Bronchial epithelial cell (primary cell): Measurements from ENCODE around the gene DNAJC5G. TPM values are rescaled to one million over a fixed set of nuclear protein-coding genes. Genes with fewer than 3 reads are reported as not detected.

Source experiments
- DNase-seq: peaks from one replicate; pipeline ENCODE4 v3.0.0-alpha.2; 2010; ENCODE audit warnings: low read depth
- FAIRE-seq: peaks from 2 replicates; lab custom pipeline; 2011; peaks lifted over from hg19 to GRCh38; lab: Jason Lieb, UNC
- H3K27me3 ChIP-seq: 2 replicates; pipeline ENCODE4 v1.5.1; 2011; ENCODE audit warnings: low read length; ENCODE audit not compliant: control insufficient read depth, insufficient read depth
- H3K36me3 ChIP-seq: 2 replicates; pipeline ENCODE4 v1.5.1; 2011; ENCODE audit warnings: low read length; ENCODE audit not compliant: control insufficient read depth, insufficient read depth
- H3K4me3 ChIP-seq: 2 replicates; pipeline ENCODE4 v1.5.1; 2011; ENCODE audit warnings: mild to moderate bottlenecking, low read depth, low read length, control low read depth
- total RNA-seq: library from RNA; depleted of rRNA; stranded (reverse); fragments of >200 nt; gene quantifications from 2 replicates; pipeline ENCODE4 v1.2.1, GENCODE V29; 2014
- TF ChIP-seq, protein P1 (sequence below): IDR thresholded peaks from 2 replicates; pipeline ENCODE4 v1.5.1; 2011; ENCODE audit warnings: mild to moderate bottlenecking, moderate library complexity, low read length, control low read depth, inconsistent platforms; ENCODE audit not compliant: insufficient read depth, severe bottlenecking

Gene DNAJC5G
- total RNA-seq, 1 donor from 2014 or later = not detected

- Histone ChIP-seq H3K36me3 (peaks cover 75% of the 10 kb centered on the region), H3K27me3 (no peaks in the 10 kb centered on the region), H3K4me3 (no peak overlapping the region)
- no peak for FAIRE-seq
- TF ChIP-seq, protein P1, sequence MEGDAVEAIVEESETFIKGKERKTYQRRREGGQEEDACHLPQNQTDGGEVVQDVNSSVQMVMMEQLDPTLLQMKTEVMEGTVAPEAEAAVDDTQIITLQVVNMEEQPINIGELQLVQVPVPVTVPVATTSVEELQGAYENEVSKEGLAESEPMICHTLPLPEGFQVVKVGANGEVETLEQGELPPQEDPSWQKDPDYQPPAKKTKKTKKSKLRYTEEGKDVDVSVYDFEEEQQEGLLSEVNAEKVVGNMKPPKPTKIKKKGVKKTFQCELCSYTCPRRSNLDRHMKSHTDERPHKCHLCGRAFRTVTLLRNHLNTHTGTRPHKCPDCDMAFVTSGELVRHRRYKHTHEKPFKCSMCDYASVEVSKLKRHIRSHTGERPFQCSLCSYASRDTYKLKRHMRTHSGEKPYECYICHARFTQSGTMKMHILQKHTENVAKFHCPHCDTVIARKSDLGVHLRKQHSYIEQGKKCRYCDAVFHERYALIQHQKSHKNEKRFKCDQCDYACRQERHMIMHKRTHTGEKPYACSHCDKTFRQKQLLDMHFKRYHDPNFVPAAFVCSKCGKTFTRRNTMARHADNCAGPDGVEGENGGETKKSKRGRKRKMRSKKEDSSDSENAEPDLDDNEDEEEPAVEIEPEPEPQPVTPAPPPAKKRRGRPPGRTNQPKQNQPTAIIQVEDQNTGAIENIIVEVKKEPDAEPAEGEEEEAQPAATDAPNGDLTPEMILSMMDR = no peak
- no peak for DNase-seq
Observed at GRCh38 chr2:27236136-27236535, 39.1 kb upstream of the DNAJC5G start.

- Histone ChIP-seq H3K36me3 (peaks cover 74% of the 10 kb centered on the region), H3K27me3 (no peaks in the 10 kb centered on the region)
- FAIRE-seq = no peak
Observed at GRCh38 chr2:27236626-27237025, 38.6 kb upstream of the DNAJC5G start.

GRCh38 chr2:27237341-27237945 is 37.8 kb upstream of the DNAJC5G start:
- H3K36me3 ChIP-seq = peaks cover 69% of the 10 kb centered on the region
- TF ChIP-seq, protein P1 = no peak
- FAIRE-seq = no peak
- no peak overlapping the region for H3K4me3 ChIP-seq
- no peaks in the 10 kb centered on the region for H3K27me3 ChIP-seq
- no peak for DNase-seq

More at GRCh38 chr2:27236626-27237025, 38.6 kb upstream of the DNAJC5G start:
- no peak overlapping the region for H3K4me3 ChIP-seq
- no peak for DNase-seq
- TF ChIP-seq, protein P1 = no peak

DNA sequence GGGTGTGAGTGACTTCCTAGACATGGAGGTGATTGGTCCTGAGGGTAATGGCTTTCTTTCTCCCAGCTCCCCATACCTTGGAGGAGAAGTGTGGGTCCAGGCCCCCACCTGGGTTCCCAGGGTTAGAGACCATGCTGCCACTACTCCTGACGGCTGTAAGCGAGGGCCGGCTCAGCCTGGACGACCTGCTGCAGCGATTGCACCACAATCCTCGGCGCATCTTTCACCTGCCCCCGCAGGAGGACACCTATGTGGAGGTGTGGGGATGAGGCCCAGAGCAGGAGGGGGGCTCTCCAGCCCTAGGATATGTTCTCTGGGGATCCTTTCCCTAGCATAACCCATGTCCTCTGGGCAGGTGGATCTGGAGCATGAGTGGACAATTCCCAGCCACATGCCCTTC is 36.3 kb upstream of the DNAJC5G start:
- Histone ChIP-seq H3K36me3 (peaks cover 65% of the 10 kb centered on the region), H3K27me3 (no peaks in the 10 kb centered on the region), H3K4me3 (no peak overlapping the region)
- no peak for FAIRE-seq
- TF ChIP-seq, protein P1 = no peak
- DNase-seq = no peak

DNA sequence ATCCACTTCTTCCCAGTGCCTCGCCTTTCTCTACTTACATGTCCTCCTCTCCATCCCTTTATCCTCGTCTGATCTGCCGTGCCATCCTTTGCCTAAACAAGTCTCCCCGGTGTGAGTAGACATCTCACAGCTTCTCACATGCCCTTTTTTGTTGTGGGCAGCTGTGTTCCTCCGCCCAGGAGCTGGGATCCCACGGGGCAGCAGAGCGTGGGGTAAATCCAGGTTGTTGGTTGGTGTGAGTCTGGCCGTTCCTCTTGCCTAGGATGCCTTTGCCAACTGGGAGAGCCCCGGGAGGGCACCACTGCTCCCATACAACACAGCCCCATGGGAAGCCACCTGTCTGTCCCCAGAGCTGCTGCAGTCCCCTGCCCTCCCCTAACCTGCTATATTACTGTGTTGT is 34.8 kb upstream of the DNAJC5G start:
- DNase-seq = no peak
- TF ChIP-seq, protein P1 = no peak
- Histone ChIP-seq H3K27me3 (no peaks in the 10 kb centered on the region), H3K4me3 (no peak overlapping the region), H3K36me3 (peaks cover 58% of the 10 kb centered on the region)
- no peak for FAIRE-seq
